ENCODE data around the gene ANO10.

DNA sequence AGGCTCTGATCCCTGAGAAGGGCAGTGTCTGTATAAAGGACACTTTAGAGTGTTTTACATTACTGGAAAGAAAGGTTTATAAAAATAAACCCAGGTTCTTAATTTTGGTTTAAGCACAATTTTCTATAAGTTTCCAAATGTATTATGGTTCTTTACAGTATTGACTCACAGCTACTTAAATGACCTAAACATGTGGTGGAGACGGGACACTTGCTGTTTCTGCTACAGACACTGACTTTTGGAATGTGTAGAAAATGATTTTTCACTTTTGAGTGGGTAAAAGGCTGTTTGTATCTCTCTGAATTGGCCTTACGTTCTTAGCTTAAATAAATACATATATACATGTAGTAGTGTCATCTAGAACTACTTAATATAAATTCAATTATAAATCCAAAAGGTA, 280.0 kb downstream of the ANO10 start:
- TF ChIP-seq, protein P1, sequence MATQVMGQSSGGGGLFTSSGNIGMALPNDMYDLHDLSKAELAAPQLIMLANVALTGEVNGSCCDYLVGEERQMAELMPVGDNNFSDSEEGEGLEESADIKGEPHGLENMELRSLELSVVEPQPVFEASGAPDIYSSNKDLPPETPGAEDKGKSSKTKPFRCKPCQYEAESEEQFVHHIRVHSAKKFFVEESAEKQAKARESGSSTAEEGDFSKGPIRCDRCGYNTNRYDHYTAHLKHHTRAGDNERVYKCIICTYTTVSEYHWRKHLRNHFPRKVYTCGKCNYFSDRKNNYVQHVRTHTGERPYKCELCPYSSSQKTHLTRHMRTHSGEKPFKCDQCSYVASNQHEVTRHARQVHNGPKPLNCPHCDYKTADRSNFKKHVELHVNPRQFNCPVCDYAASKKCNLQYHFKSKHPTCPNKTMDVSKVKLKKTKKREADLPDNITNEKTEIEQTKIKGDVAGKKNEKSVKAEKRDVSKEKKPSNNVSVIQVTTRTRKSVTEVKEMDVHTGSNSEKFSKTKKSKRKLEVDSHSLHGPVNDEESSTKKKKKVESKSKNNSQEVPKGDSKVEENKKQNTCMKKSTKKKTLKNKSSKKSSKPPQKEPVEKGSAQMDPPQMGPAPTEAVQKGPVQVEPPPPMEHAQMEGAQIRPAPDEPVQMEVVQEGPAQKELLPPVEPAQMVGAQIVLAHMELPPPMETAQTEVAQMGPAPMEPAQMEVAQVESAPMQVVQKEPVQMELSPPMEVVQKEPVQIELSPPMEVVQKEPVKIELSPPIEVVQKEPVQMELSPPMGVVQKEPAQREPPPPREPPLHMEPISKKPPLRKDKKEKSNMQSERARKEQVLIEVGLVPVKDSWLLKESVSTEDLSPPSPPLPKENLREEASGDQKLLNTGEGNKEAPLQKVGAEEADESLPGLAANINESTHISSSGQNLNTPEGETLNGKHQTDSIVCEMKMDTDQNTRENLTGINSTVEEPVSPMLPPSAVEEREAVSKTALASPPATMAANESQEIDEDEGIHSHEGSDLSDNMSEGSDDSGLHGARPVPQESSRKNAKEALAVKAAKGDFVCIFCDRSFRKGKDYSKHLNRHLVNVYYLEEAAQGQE (IDR thresholded peaks at IDR 0.05; ENCODE audit: low read depth): no peak
- TF ChIP-seq RAD21 (IDR thresholded peaks at IDR 0.05; ENCODE audit: low read depth): no peak
- TF ChIP-seq CEBPB (IDR thresholded peaks at IDR 0.05): no peak
- TF ChIP-seq TEAD4 (IDR thresholded peaks at IDR 0.05): no peak
- TF ChIP-seq TAF1 (IDR thresholded peaks at IDR 0.05; ENCODE audit: low read depth): no peak
- no peak for TF ChIP-seq CREB1 (IDR thresholded peaks at IDR 0.05; ENCODE audit: low read depth)
